Measurements from ENCODE around the gene MCF2L.

Gene MCF2L

DNA sequence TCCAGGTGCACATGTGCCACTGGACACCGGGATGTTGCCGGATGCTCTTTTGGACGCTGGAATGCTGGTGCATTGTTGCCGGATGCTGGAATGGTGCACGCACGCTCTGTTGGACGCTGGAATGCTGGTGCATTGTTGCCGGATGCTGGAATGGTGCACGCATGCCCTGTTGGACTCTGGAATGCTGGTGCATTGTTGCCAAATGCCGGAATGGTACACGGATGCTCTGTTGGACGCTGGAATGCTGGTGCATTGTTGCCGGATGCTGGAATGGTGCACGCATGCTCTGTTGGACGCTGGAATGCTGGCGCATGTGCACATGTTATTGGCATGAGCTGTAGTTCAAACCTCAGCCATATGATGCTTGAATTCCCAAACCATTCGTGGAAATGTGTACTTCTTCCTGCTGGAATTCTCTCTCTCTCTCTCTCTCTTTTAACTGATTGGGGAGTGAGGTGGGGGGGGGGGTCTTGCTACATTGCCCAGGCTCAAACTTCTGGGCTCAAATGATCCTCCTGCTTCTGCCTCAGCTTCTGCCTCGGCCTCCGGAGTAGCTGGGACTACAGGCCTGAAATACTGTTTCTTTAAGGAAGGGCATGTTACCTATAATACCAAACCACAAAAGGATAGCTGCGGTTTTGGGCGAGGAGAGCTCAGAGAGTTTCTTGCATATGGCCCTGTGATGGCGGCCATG lies 1.2 kb upstream of the MCF2L start:
- Histone ChIP-seq H3K23ac (ENCODE audit: low read depth, low read length, poor library complexity) (peak overlapping the region; percentile 80), H3K9me3 (replicated peaks in 1 of 2; ENCODE audit: control insufficient read depth in 2 of 2, insufficient read depth in 1 of 2, low read depth in 1 of 2, low read length in 2 of 2) (peaks cover 3 to 17% of the 10 kb centered on the region in 2 donors), H4K8ac (ENCODE audit: low read depth, low read length) (no peak overlapping the region), H2AK5ac (ENCODE audit: low read depth, low read length) (peak overlapping the region; percentile 77), H2BK15ac (ENCODE audit: low read length) (no peak overlapping the region), H4K91ac (ENCODE audit: low read depth, low read length, poor library complexity) (no peak overlapping the region), H2BK5ac (ENCODE audit: low read length) (no peak overlapping the region), H3K36me3 (replicated peaks in 1 of 2; ENCODE audit: control insufficient read depth in 2 of 2, insufficient read depth in 2 of 2, low read length in 2 of 2) (peaks cover 0 to 4% of the 10 kb centered on the region in 2 donors), H3K4me1 (ENCODE audit: control insufficient read depth in 2 of 2, insufficient read depth in 1 of 2, low read depth in 1 of 2, low read length in 2 of 2) (peaks cover 7 to 11% of the 10 kb centered on the region in 2 donors), H3K4ac (ENCODE audit: low read length) (no peak overlapping the region), H3K9ac (ENCODE audit: low read depth, low read length, poor library complexity) (no peak overlapping the region), H2BK12ac (ENCODE audit: low read length) (no peak overlapping the region), H3K18ac (ENCODE audit: low read length) (peak overlapping the region; percentile 81), H3K4me3 (ENCODE audit: low read length in 2 of 2) (peak overlapping the region in 1 of 2 donors; percentile 7), H3K14ac (ENCODE audit: low read length) (no peak overlapping the region), H2AFZ (ENCODE audit: low read length) (no peak overlapping the region), H2BK120ac (ENCODE audit: low read depth, low read length) (no peak overlapping the region), H3K27me3 (ENCODE audit: control insufficient read depth in 3 of 3, insufficient read depth in 3 of 3, low read depth in 1 of 3, low read length in 3 of 3) (peaks cover 0 to 10% (median 0%) of the 10 kb centered on the region in 3 experiments), H3K79me1 (ENCODE audit: low read depth, low read length) (peaks cover 3% of the 10 kb centered on the region), H3K27ac (replicated peaks; ENCODE audit: low read length) (no peak overlapping the region), H3K4me2 (ENCODE audit: insufficient read depth, low read length, poor library complexity, severe bottlenecking) (peak overlapping the region; percentile 93)
- no CpG with 5 or more reads among the region's 22 CpGs for WGBS, 2 donors (ENCODE audit: extremely low coverage in 2 of 2, insufficient read length in 2 of 2, insufficient replicate concordance in 1 of 2)
- DNase-seq (ENCODE audit: low spot score), result peak; percentile 40

DNA sequence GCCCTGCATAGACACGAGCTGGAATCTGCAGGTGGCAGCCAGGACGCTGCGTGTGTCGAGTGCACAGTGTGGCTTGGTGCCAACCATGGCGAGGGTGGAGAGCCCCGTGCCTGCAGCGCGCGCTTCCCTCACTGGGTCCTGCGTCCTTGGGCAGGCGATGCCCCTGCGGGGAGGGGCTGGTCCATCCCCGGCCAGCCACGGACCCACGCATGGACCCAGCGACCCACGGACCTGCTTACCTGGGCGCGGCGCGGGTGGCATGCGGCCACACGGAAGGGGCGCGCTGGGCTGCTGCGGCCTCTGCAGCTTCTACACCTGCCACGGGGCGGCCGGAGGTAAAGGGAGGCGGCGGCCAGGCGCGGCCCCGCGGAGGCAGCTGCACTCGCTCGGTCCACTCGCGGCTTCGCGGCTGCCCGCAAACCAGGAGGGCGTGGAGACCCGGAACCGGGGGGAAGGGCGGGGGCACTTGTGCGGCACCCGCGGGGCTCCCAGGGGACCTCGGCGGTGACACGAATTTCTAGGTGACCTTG lies 569 bp upstream of the MCF2L start:
- H4K91ac ChIP-seq (ENCODE audit: low read depth, low read length, poor library complexity), result no peak overlapping the region
- H3K27me3 ChIP-seq (ENCODE audit: control insufficient read depth in 3 of 3, insufficient read depth in 3 of 3, low read depth in 1 of 3, low read length in 3 of 3), result peaks cover 0 to 10% (median 0%) of the 10 kb centered on the region in 3 experiments

DNA sequence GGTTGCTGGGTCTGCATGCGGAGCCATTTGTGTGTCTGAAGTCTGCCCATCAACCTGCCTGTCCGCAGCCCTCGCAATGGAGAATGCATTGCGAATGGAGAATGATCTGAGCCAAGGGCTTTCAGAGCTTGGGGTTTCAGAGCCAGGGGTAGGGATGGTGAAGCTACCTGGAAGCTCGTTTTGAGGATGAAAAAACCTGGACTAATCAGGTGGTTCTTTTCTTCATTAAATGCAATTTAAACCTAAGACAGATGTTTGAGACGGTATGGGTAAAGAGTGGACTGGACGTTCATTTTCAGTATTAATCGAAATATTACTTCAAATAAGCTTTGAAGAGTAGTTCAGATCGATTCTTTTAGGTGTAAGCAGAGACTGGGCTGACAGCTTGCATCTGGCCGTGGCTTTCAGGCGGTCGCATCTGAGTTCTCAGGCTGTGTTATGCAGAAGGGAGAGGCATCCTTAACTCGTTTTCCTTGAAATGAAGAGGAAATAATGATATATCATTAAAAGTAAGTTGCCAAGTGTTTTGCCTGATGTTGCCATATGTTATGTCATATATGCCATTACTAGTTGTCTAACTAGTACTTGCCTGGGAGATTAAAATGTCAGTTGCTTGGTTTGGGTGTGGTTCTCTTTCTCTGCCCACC lies 801 bp downstream of the MCF2L start:
- Histone ChIP-seq H2BK120ac (ENCODE audit: low read depth, low read length) (no peak overlapping the region), H2AK5ac (ENCODE audit: low read depth, low read length) (no peak overlapping the region), H4K91ac (ENCODE audit: low read depth, low read length, poor library complexity) (no peak overlapping the region), H2BK12ac (ENCODE audit: low read length) (no peak overlapping the region), H4K8ac (ENCODE audit: low read depth, low read length) (no peak overlapping the region), H3K27ac (replicated peaks; ENCODE audit: low read length) (peak overlapping the region; percentile 11), H3K9ac (ENCODE audit: low read depth, low read length, poor library complexity) (peak overlapping the region; percentile 61), H3K36me3 (replicated peaks in 1 of 2; ENCODE audit: control insufficient read depth in 2 of 2, insufficient read depth in 2 of 2, low read length in 2 of 2) (peaks cover 0 to 5% of the 10 kb centered on the region in 2 donors), H3K18ac (ENCODE audit: low read length) (peak overlapping the region; percentile 76), H3K4ac (ENCODE audit: low read length) (no peak overlapping the region), H2AFZ (ENCODE audit: low read length) (peak overlapping the region; percentile 85), H3K4me1 (ENCODE audit: control insufficient read depth in 2 of 2, insufficient read depth in 1 of 2, low read depth in 1 of 2, low read length in 2 of 2) (peaks cover 7 to 11% of the 10 kb centered on the region in 2 donors), H3K27me3 (ENCODE audit: control insufficient read depth in 3 of 3, insufficient read depth in 3 of 3, low read depth in 1 of 3, low read length in 3 of 3) (peaks cover 0 to 10% (median 0%) of the 10 kb centered on the region in 3 experiments), H2BK5ac (ENCODE audit: low read length) (no peak overlapping the region), H3K79me1 (ENCODE audit: low read depth, low read length) (peaks cover 3% of the 10 kb centered on the region), H2BK15ac (ENCODE audit: low read length) (no peak overlapping the region), H3K4me2 (ENCODE audit: insufficient read depth, low read length, poor library complexity, severe bottlenecking) (peak overlapping the region; percentile 93), H3K23ac (ENCODE audit: low read depth, low read length, poor library complexity) (peak overlapping the region; percentile 76), H3K14ac (ENCODE audit: low read length) (peak overlapping the region; percentile 33), H3K9me3 (replicated peaks in 1 of 2; ENCODE audit: control insufficient read depth in 2 of 2, insufficient read depth in 1 of 2, low read depth in 1 of 2, low read length in 2 of 2) (peaks cover 3 to 17% of the 10 kb centered on the region in 2 donors), H3K4me3 (ENCODE audit: low read length in 2 of 2) (peak overlapping the region; percentile 56 to 78)
- no CpG with 5 or more reads among the region's 13 CpGs for WGBS, 2 donors (ENCODE audit: extremely low coverage in 2 of 2, insufficient read length in 2 of 2, insufficient replicate concordance in 1 of 2)
- no peak for DNase-seq (ENCODE audit: low spot score)

More for the DNA sequence above, 569 bp upstream of the MCF2L start:
- Histone ChIP-seq H3K36me3 (replicated peaks in 1 of 2; ENCODE audit: control insufficient read depth in 2 of 2, insufficient read depth in 2 of 2, low read length in 2 of 2) (peaks cover 0 to 4% of the 10 kb centered on the region in 2 donors), H2AFZ (ENCODE audit: low read length) (peak overlapping the region; percentile 85), H2BK12ac (ENCODE audit: low read length) (peak overlapping the region; percentile 93), H4K8ac (ENCODE audit: low read depth, low read length) (no peak overlapping the region), H3K4ac (ENCODE audit: low read length) (no peak overlapping the region), H2BK15ac (ENCODE audit: low read length) (no peak overlapping the region), H2AK5ac (ENCODE audit: low read depth, low read length) (peak overlapping the region; percentile 77), H3K14ac (ENCODE audit: low read length) (peak overlapping the region; percentile 50), H3K4me2 (ENCODE audit: insufficient read depth, low read length, poor library complexity, severe bottlenecking) (peak overlapping the region; percentile 93), H3K23ac (ENCODE audit: low read depth, low read length, poor library complexity) (peak overlapping the region; percentile 80), H2BK5ac (ENCODE audit: low read length) (no peak overlapping the region), H3K9me3 (replicated peaks in 1 of 2; ENCODE audit: control insufficient read depth in 2 of 2, insufficient read depth in 1 of 2, low read depth in 1 of 2, low read length in 2 of 2) (peaks cover 3 to 17% of the 10 kb centered on the region in 2 donors), H3K4me1 (ENCODE audit: control insufficient read depth in 2 of 2, insufficient read depth in 1 of 2, low read depth in 1 of 2, low read length in 2 of 2) (peaks cover 7 to 11% of the 10 kb centered on the region in 2 donors), H3K9ac (ENCODE audit: low read depth, low read length, poor library complexity) (peak overlapping the region; percentile 50), H2BK120ac (ENCODE audit: low read depth, low read length) (peak overlapping the region; percentile 34), H3K27ac (replicated peaks; ENCODE audit: low read length) (no peak overlapping the region), H3K79me1 (ENCODE audit: low read depth, low read length) (peaks cover 3% of the 10 kb centered on the region), H3K18ac (ENCODE audit: low read length) (peak overlapping the region; percentile 81), H3K4me3 (ENCODE audit: low read length in 2 of 2) (peak overlapping the region; percentile 56 to 81)
- no peak for DNase-seq (ENCODE audit: low spot score)
- no CpG with 5 or more reads among the region's 52 CpGs for WGBS, 2 donors (ENCODE audit: extremely low coverage in 2 of 2, insufficient read length in 2 of 2, insufficient replicate concordance in 1 of 2)

All from neuronal stem cell (in vitro differentiated cells).